ENCODE results near the gene TCF4.
A peak's percentile ranks its signal among the peaks of the same experiment; 100 is the strongest.

TCF4 gene

GRCh38 chr18:55551227-55551626, 36.8 kb downstream of the TCF4 start:
- no peak overlapping the region for H2BK120ac ChIP-seq (ENCODE audit: insufficient read depth, low read length, poor library complexity)

GRCh38 chr18:55550471-55550870, 37.5 kb downstream of the TCF4 start:
- Histone ChIP-seq H3K36me3 (ENCODE audit: control insufficient read depth in 1 of 2, insufficient read depth in 2 of 2, low read length in 2 of 2) (peaks cover 10 to 12% of the 10 kb centered on the region in 2 experiments), H4K12ac (ENCODE audit: low read depth, low read length) (no peak overlapping the region), H2AFZ (ENCODE audit: insufficient read depth, low read length, poor library complexity) (no peak overlapping the region), H3K27ac (ENCODE audit: low read depth, low read length) (no peak overlapping the region), H3K4me1 (ENCODE audit: control insufficient read depth in 1 of 2, insufficient read depth in 2 of 2, low read length in 2 of 2) (peaks cover 0 to 10% of the 10 kb centered on the region in 2 experiments), H2BK12ac (ENCODE audit: low read length) (no peak overlapping the region), H3K9ac (ENCODE audit: low read length) (no peak overlapping the region), H4K91ac (ENCODE audit: low read depth, low read length) (no peak overlapping the region), H3K18ac (ENCODE audit: low read length) (no peak overlapping the region), H3K79me1 (ENCODE audit: low read length) (no peaks in the 10 kb centered on the region), H3K23ac (ENCODE audit: low read length) (no peak overlapping the region), H3K27me3 (ENCODE audit: insufficient read depth, low read length) (no peaks in the 10 kb centered on the region), H2BK5ac (ENCODE audit: low read depth, low read length, poor library complexity) (no peak overlapping the region), H3K9me3 (ENCODE audit: insufficient read depth, low read depth, low read length) (no peaks in the 10 kb centered on the region), H2AK5ac (ENCODE audit: low read length) (no peak overlapping the region), H3K4ac (ENCODE audit: low read depth, low read length) (peak overlapping the region; percentile 55), H2BK120ac (ENCODE audit: insufficient read depth, low read length, poor library complexity) (no peak overlapping the region), H4K8ac (ENCODE audit: low read depth, low read length) (no peak overlapping the region), H3K4me3 (ENCODE audit: low read depth, low read length) (no peak overlapping the region), H3K4me2 (ENCODE audit: low read length) (no peak overlapping the region), H3K79me2 (ENCODE audit: control insufficient read depth, insufficient read depth, low read length, poor library complexity) (peaks cover 6% of the 10 kb centered on the region), H3K14ac (ENCODE audit: low read length) (no peak overlapping the region)
- WGBS (ENCODE audit: extremely low coverage, insufficient coverage, insufficient read length): no CpG with 5 or more reads among the region's 8 CpGs
- DNase-seq: no peak

More at GRCh38 chr18:55551227-55551626, 36.8 kb downstream of the TCF4 start:
- Histone ChIP-seq H4K91ac (ENCODE audit: low read depth, low read length) (no peak overlapping the region), H3K79me1 (ENCODE audit: low read length) (no peaks in the 10 kb centered on the region), H3K36me3 (ENCODE audit: control insufficient read depth in 1 of 2, insufficient read depth in 2 of 2, low read length in 2 of 2) (peaks cover 7 to 12% of the 10 kb centered on the region in 2 experiments), H2BK12ac (ENCODE audit: low read length) (no peak overlapping the region), H3K18ac (ENCODE audit: low read length) (peak overlapping the region; percentile 91), H3K4me3 (ENCODE audit: low read depth, low read length) (no peak overlapping the region), H3K79me2 (ENCODE audit: control insufficient read depth, insufficient read depth, low read length, poor library complexity) (peaks cover 4% of the 10 kb centered on the region), H3K9me3 (ENCODE audit: insufficient read depth, low read depth, low read length) (no peaks in the 10 kb centered on the region), H3K23ac (ENCODE audit: low read length) (no peak overlapping the region), H2AFZ (ENCODE audit: insufficient read depth, low read length, poor library complexity) (no peak overlapping the region), H3K4me2 (ENCODE audit: low read length) (no peak overlapping the region), H3K9ac (ENCODE audit: low read length) (no peak overlapping the region), H3K14ac (ENCODE audit: low read length) (no peak overlapping the region), H3K27me3 (ENCODE audit: insufficient read depth, low read length) (no peaks in the 10 kb centered on the region), H4K8ac (ENCODE audit: low read depth, low read length) (no peak overlapping the region), H2BK5ac (ENCODE audit: low read depth, low read length, poor library complexity) (peak overlapping the region; percentile 17), H3K4me1 (ENCODE audit: control insufficient read depth in 1 of 2, insufficient read depth in 2 of 2, low read length in 2 of 2) (peaks cover 0 to 10% of the 10 kb centered on the region in 2 experiments), H2AK5ac (ENCODE audit: low read length) (no peak overlapping the region), H3K27ac (ENCODE audit: low read depth, low read length) (no peak overlapping the region), H3K4ac (ENCODE audit: low read depth, low read length) (peak overlapping the region; percentile 91), H4K12ac (ENCODE audit: low read depth, low read length) (no peak overlapping the region)
- DNase-seq: no peak
- WGBS (ENCODE audit: extremely low coverage, insufficient coverage, insufficient read length): no CpG with 5 or more reads among the region's 8 CpGs

DNA sequence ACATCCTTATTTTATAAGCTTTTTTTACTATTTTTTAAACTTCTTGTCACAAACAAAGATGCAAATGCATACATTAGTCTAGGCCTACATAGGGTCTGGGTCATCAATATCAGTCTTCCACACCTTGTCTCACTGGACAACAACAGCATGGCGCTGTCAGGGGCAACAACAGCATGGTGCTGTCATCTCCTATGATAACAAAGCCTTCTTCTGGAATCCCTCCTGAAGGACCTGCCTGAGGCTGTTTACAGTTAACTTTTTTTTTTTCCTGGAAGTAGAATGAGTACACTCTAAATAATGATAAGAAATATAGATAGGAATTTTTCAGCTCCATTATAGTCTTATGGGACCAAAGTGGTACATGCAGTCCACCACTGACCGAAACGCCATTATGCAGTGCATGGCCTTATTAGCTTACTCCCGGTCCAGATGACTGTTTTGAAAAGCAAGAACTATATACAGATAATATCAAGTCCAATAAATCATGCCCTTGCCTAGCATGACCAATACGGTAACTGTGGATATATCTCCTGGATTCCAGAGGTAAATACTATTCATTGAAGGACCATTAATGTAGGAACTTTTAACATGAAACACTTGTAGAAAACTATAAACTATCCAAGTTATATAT, 38.4 kb downstream of the TCF4 start:
- no peak overlapping the region for H3K23ac ChIP-seq (ENCODE audit: low read length)
- no peak overlapping the region for H3K27ac ChIP-seq (ENCODE audit: low read depth, low read length)
- H4K12ac ChIP-seq (ENCODE audit: low read depth, low read length): no peak overlapping the region
- H2BK120ac ChIP-seq (ENCODE audit: insufficient read depth, low read length, poor library complexity): no peak overlapping the region
- no peak overlapping the region for H2BK12ac ChIP-seq (ENCODE audit: low read length)
- H2AFZ ChIP-seq (ENCODE audit: insufficient read depth, low read length, poor library complexity): no peak overlapping the region
- H3K14ac ChIP-seq (ENCODE audit: low read length): no peak overlapping the region
- H3K4me3 ChIP-seq (ENCODE audit: low read depth, low read length): no peak overlapping the region
- no peak overlapping the region for H3K4ac ChIP-seq (ENCODE audit: low read depth, low read length)
- H3K18ac ChIP-seq (ENCODE audit: low read length): no peak overlapping the region
- DNase-seq: no peak
- H3K4me2 ChIP-seq (ENCODE audit: low read length): no peak overlapping the region
- H3K9me3 ChIP-seq (ENCODE audit: insufficient read depth, low read depth, low read length): no peaks in the 10 kb centered on the region
- peaks cover 0 to 10% of the 10 kb centered on the region in 2 experiments for H3K4me1 ChIP-seq (ENCODE audit: control insufficient read depth in 1 of 2, insufficient read depth in 2 of 2, low read length in 2 of 2)
- H2AK5ac ChIP-seq (ENCODE audit: low read length): no peak overlapping the region
- no peak overlapping the region for H4K8ac ChIP-seq (ENCODE audit: low read depth, low read length)
- H3K27me3 ChIP-seq (ENCODE audit: insufficient read depth, low read length): no peaks in the 10 kb centered on the region
- no peak overlapping the region for H2BK5ac ChIP-seq (ENCODE audit: low read depth, low read length, poor library complexity)
- H4K91ac ChIP-seq (ENCODE audit: low read depth, low read length): no peak overlapping the region
- H3K79me2 ChIP-seq (ENCODE audit: control insufficient read depth, insufficient read depth, low read length, poor library complexity): peaks cover 6% of the 10 kb centered on the region
- H3K79me1 ChIP-seq (ENCODE audit: low read length): no peaks in the 10 kb centered on the region
- H3K9ac ChIP-seq (ENCODE audit: low read length): no peak overlapping the region
- WGBS (ENCODE audit: extremely low coverage, insufficient coverage, insufficient read length): no CpG with 5 or more reads among the region's 5 CpGs
- peaks cover 9 to 12% of the 10 kb centered on the region in 2 experiments for H3K36me3 ChIP-seq (ENCODE audit: control insufficient read depth in 1 of 2, insufficient read depth in 2 of 2, low read length in 2 of 2)

GRCh38 chr18:55547705-55548056, 40.3 kb downstream of the TCF4 start:
- H2BK5ac ChIP-seq (ENCODE audit: low read depth, low read length, poor library complexity): no peak overlapping the region
- H4K91ac ChIP-seq (ENCODE audit: low read depth, low read length): no peak overlapping the region
- H3K27ac ChIP-seq (ENCODE audit: low read depth, low read length): no peak overlapping the region
- no peaks in the 10 kb centered on the region for H3K79me1 ChIP-seq (ENCODE audit: low read length)
- H3K4me1 ChIP-seq (ENCODE audit: control insufficient read depth in 1 of 2, insufficient read depth in 2 of 2, low read length in 2 of 2): peaks cover 0 to 10% of the 10 kb centered on the region in 2 experiments
- H3K18ac ChIP-seq (ENCODE audit: low read length): no peak overlapping the region
- no peaks in the 10 kb centered on the region for H3K9me3 ChIP-seq (ENCODE audit: insufficient read depth, low read depth, low read length)
- H2AFZ ChIP-seq (ENCODE audit: insufficient read depth, low read length, poor library complexity): no peak overlapping the region
- no peak overlapping the region for H3K23ac ChIP-seq (ENCODE audit: low read length)
- no peak overlapping the region for H2BK120ac ChIP-seq (ENCODE audit: insufficient read depth, low read length, poor library complexity)
- no peak overlapping the region for H3K14ac ChIP-seq (ENCODE audit: low read length)
- DNase-seq: no peak
- H3K27me3 ChIP-seq (ENCODE audit: insufficient read depth, low read length): no peaks in the 10 kb centered on the region
- no peak overlapping the region for H4K12ac ChIP-seq (ENCODE audit: low read depth, low read length)
- WGBS (ENCODE audit: extremely low coverage, insufficient coverage, insufficient read length): no CpG with 5 or more reads among the region's 5 CpGs
- H2BK12ac ChIP-seq (ENCODE audit: low read length): no peak overlapping the region
- H3K4ac ChIP-seq (ENCODE audit: low read depth, low read length): no peak overlapping the region
- no peak overlapping the region for H4K8ac ChIP-seq (ENCODE audit: low read depth, low read length)
- H3K9ac ChIP-seq (ENCODE audit: low read length): no peak overlapping the region
- H2AK5ac ChIP-seq (ENCODE audit: low read length): no peak overlapping the region
- peaks cover 8 to 12% of the 10 kb centered on the region in 2 experiments for H3K36me3 ChIP-seq (ENCODE audit: control insufficient read depth in 1 of 2, insufficient read depth in 2 of 2, low read length in 2 of 2)
- H3K4me3 ChIP-seq (ENCODE audit: low read depth, low read length): no peak overlapping the region
- no peak overlapping the region for H3K4me2 ChIP-seq (ENCODE audit: low read length)
- peaks cover 6% of the 10 kb centered on the region for H3K79me2 ChIP-seq (ENCODE audit: control insufficient read depth, insufficient read depth, low read length, poor library complexity)

All from trophoblast cell (in vitro differentiated cells and primary cell).